HEK293 (cell line): ENCODE results near the gene SIRPA.

ENCODE experiments used
- CTCF ChIA-PET: fragments of 350-600 bp; formaldehyde crosslinking; extraction: SDS; loops from one replicate; lab custom pipeline; 2021; ENCODE audit warnings: antibody characterized with exemption; lab: Yijun Ruan, JAX
- POLR2A ChIA-PET: fragments of 300-600 bp; formaldehyde crosslinking; extraction: SDS; loops from one replicate; lab custom pipeline; 2020; ENCODE audit warnings: antibody characterized with exemption, inconsistent platforms; lab: Yijun Ruan, JAX
- H3K27ac ChIP-seq: fragments of 200-500 bp; sonication (Bioruptor generic); 2 replicates; pipeline ENCODE4 v1.5.1; 2014; ENCODE audit warnings: low read depth, low read length, control low read depth, inconsistent platforms; ENCODE audit errors: extremely low read depth
- H3K36me3 ChIP-seq, 2 experiments: fragments of 200-500 bp in 1 of 2; sonication (Bioruptor generic) in 1 of 2; 1 replicate in 1 of 2; 2 replicates in 1 of 2; pipeline ENCODE4 v1.5.1; 2014 to 2017; ENCODE audit warnings: inconsistent platforms in 2 of 2, low read length in 2 of 2; ENCODE audit not compliant: control insufficient read depth in 2 of 2, insufficient read depth in 1 of 2
- H3K4me1 ChIP-seq: fragments of 200-500 bp; sonication (Bioruptor generic); 2 replicates; pipeline ENCODE4 v1.5.1; 2014; ENCODE audit warnings: mild to moderate bottlenecking, low read length, inconsistent platforms; ENCODE audit not compliant: control insufficient read depth, insufficient read depth
- H3K4me3 ChIP-seq: 2 replicates; pipeline ENCODE4 v1.5.1; 2011; ENCODE audit warnings: low read depth, mild to moderate bottlenecking, control low read depth, low read length, moderate library complexity
- H3K9me3 ChIP-seq: fragments of 200-500 bp; sonication (Bioruptor generic); 2 replicates; pipeline ENCODE4 v1.5.1; 2014; ENCODE audit warnings: low read depth, low read length, inconsistent platforms; ENCODE audit not compliant: control insufficient read depth, insufficient read depth
- BCL11B ChIP-seq: fragments of 450-650 bp; formaldehyde crosslinking; IDR thresholded peaks from 2 replicates; pipeline ENCODE4 v1.5.1; 2016; ENCODE audit warnings: low read depth, missing biosample characterization, missing genetic modification characterization
- GFI1B ChIP-seq: fragments of 450-650 bp; formaldehyde crosslinking; IDR thresholded peaks from 2 replicates; pipeline ENCODE4 v1.5.1; 2016; ENCODE audit warnings: missing biosample characterization, missing genetic modification characterization
- GLI4 ChIP-seq: fragments of 450-650 bp; formaldehyde crosslinking; IDR thresholded peaks from 2 replicates; pipeline ENCODE4 v1.5.1; 2016; ENCODE audit warnings: missing biosample characterization, missing genetic modification characterization
- GLIS2 ChIP-seq: fragments of 450-650 bp; formaldehyde crosslinking; IDR thresholded peaks from 2 replicates; pipeline ENCODE4 v1.5.1; 2016; ENCODE audit warnings: missing biosample characterization, missing genetic modification characterization
- ZFHX2 ChIP-seq: fragments of 450-650 bp; formaldehyde crosslinking; conservative IDR thresholded peaks from 2 replicates; pipeline ENCODE4 v1.5.1; 2016; ENCODE audit warnings: missing biosample characterization, missing genetic modification characterization
- ZNF138 ChIP-seq: fragments of 450-650 bp; formaldehyde crosslinking; IDR thresholded peaks from 2 replicates; pipeline ENCODE4 v1.5.1; 2016; ENCODE audit warnings: missing biosample characterization, missing genetic modification characterization, borderline replicate concordance
- ZNF24 ChIP-seq: fragments of 450-650 bp; formaldehyde crosslinking; IDR thresholded peaks from 2 replicates; pipeline ENCODE4 v1.5.1; 2016; ENCODE audit warnings: missing biosample characterization, missing genetic modification characterization
- ZNF26 ChIP-seq: fragments of 450-650 bp; formaldehyde crosslinking; IDR thresholded peaks from 2 replicates; pipeline ENCODE4 v1.5.1; 2016; ENCODE audit warnings: missing biosample characterization, missing genetic modification characterization
- ZNF274 ChIP-seq, 2 experiments: fragments of 200-500 bp in 1 of 2; fragments of 450-650 bp in 1 of 2; sonication (Bioruptor generic) in 1 of 2; formaldehyde crosslinking in 1 of 2; IDR thresholded peaks; 2 replicates each; pipeline versions ENCODE4 v1.5.1 to v1.6.1; 2014 to 2016; ENCODE audit warnings: borderline replicate concordance in 1 of 2, inconsistent platforms in 1 of 2, low read length in 1 of 2, missing biosample characterization in 1 of 2, missing genetic modification characterization in 1 of 2
- ZNF366 ChIP-seq: fragments of 450-650 bp; formaldehyde crosslinking; conservative IDR thresholded peaks from 2 replicates; pipeline ENCODE4 v1.5.1; 2016; ENCODE audit warnings: missing biosample characterization, missing genetic modification characterization
- ZNF398 ChIP-seq: fragments of 450-650 bp; formaldehyde crosslinking; IDR thresholded peaks from 2 replicates; pipeline ENCODE4 v1.5.1; 2017; ENCODE audit warnings: missing biosample characterization, missing genetic modification characterization
- ZNF521 ChIP-seq: fragments of 450-650 bp; formaldehyde crosslinking; IDR thresholded peaks from 2 replicates; pipeline ENCODE4 v1.5.1; 2017; ENCODE audit warnings: missing biosample characterization, mild to moderate bottlenecking, missing genetic modification characterization
- ZNF626 ChIP-seq: fragments of 450-650 bp; sonication (Bioruptor Pico); formaldehyde crosslinking; IDR thresholded peaks from 2 replicates; pipeline ENCODE4 v1.5.1; 2018; ENCODE audit warnings: missing biosample characterization, missing genetic modification characterization, inconsistent platforms
- ZNF677 ChIP-seq: fragments of 450-650 bp; IDR thresholded peaks from 2 replicates; pipeline ENCODE4 v1.5.0; 2018; ENCODE audit warnings: missing biosample characterization, mild to moderate bottlenecking, missing genetic modification characterization, moderate library complexity
- ZNF768 ChIP-seq: fragments of 450-650 bp; formaldehyde crosslinking; IDR thresholded peaks from 2 replicates; pipeline ENCODE4 v1.5.1; 2018; ENCODE audit warnings: missing biosample characterization, mild to moderate bottlenecking, missing genetic modification characterization
- ZSCAN5A ChIP-seq: fragments of 450-650 bp; formaldehyde crosslinking; IDR thresholded peaks from 2 replicates; pipeline ENCODE4 v1.5.1; 2016; ENCODE audit warnings: missing biosample characterization, missing genetic modification characterization
- ZXDB ChIP-seq: fragments of 450-650 bp; formaldehyde crosslinking; IDR thresholded peaks from 2 replicates; pipeline ENCODE4 v1.5.1; 2016; ENCODE audit warnings: missing biosample characterization, missing genetic modification characterization

SIRPA gene

GRCh38 chr20:1922786-1923185, 27.6 kb downstream of the SIRPA start:
- POLR2A ChIA-PET: no interaction called here

GRCh38 chr20:1924910-1925861, 30.0 kb downstream of the SIRPA start:
- Histone ChIP-seq H3K36me3 (peaks cover 0 to 15% of the 10 kb centered on the region in 2 experiments; a peak in 1 of 3 replicates), H3K27ac (no peak overlapping the region), H3K4me1 (no peaks in the 10 kb centered on the region), H3K4me3 (no peak overlapping the region), H3K9me3 (no peaks in the 10 kb centered on the region)
- TF ChIP-seq GFI1B (tag by site-specific recombination): no peak
- TF ChIP-seq GLIS2: no peak
- no peak for TF ChIP-seq ZNF26 (tag by site-specific recombination)
- no peak for TF ChIP-seq GLI4
- TF ChIP-seq ZNF366: no peak
- no peak for TF ChIP-seq ZNF626 (tag by site-specific recombination)
- TF ChIP-seq ZSCAN5A (tag by site-specific recombination): no peak
- TF ChIP-seq ZNF24: no peak
- no peak for TF ChIP-seq ZNF521 (tag by site-specific recombination)
- no peak for TF ChIP-seq ZNF768 (tag by site-specific recombination)
- TF ChIP-seq ZNF677 (tag by site-specific recombination): no peak
- TF ChIP-seq ZXDB (tag by site-specific recombination): no peak
- TF ChIP-seq ZNF274 (IDR thresholded peaks at IDR 0.05; ENCODE audit: low read length): no peak
- no peak for TF ChIP-seq ZNF274 (tag by site-specific recombination; IDR thresholded peaks at IDR 0.05; ENCODE audit: borderline replicate concordance)
- POLR2A ChIA-PET: no interaction called here
- CTCF ChIA-PET: interaction anchor here (0.6 to 0.7 kb wide), 2 partner anchors 46 to 264 kb away, joined by 3 to 6 read pairs; no protein-coding TSS in a partner anchor

More at GRCh38 chr20:1922786-1923185, 27.6 kb downstream of the SIRPA start:
- Histone ChIP-seq H3K4me3 (no peak overlapping the region), H3K9me3 (no peaks in the 10 kb centered on the region), H3K27ac (no peak overlapping the region), H3K4me1 (no peaks in the 10 kb centered on the region)
- TF ChIP-seq BCL11B (tag by site-specific recombination): no peak
- no peak for TF ChIP-seq ZFHX2
- no peak for TF ChIP-seq ZNF398
- TF ChIP-seq ZNF138: no peak
- TF ChIP-seq, all 188 proteins: peak for 0
- H3K36me3 ChIP-seq: peaks cover 4 to 22% of the 10 kb centered on the region in 2 experiments; a peak in 2 of 3 replicates
- CTCF ChIA-PET: interaction anchor here (1.0 to 1.2 kb wide), 2 partner anchors 42 to 146 kb away, joined by 3 read pairs; no protein-coding TSS in a partner anchor
